NCI-H128 (cell line): ENCODE results near the gene NAT9.

Source experiments
- DNase-seq: peaks from one replicate; lab custom pipeline; 2025; ENCODE audit not compliant: unreplicated experiment; lab: John Stamatoyannopoulos, UW

Gene NAT9

GRCh38 chr17:74731347-74731605, 44.9 kb downstream of the NAT9 start:
- DNase-seq, result no peak

DNA sequence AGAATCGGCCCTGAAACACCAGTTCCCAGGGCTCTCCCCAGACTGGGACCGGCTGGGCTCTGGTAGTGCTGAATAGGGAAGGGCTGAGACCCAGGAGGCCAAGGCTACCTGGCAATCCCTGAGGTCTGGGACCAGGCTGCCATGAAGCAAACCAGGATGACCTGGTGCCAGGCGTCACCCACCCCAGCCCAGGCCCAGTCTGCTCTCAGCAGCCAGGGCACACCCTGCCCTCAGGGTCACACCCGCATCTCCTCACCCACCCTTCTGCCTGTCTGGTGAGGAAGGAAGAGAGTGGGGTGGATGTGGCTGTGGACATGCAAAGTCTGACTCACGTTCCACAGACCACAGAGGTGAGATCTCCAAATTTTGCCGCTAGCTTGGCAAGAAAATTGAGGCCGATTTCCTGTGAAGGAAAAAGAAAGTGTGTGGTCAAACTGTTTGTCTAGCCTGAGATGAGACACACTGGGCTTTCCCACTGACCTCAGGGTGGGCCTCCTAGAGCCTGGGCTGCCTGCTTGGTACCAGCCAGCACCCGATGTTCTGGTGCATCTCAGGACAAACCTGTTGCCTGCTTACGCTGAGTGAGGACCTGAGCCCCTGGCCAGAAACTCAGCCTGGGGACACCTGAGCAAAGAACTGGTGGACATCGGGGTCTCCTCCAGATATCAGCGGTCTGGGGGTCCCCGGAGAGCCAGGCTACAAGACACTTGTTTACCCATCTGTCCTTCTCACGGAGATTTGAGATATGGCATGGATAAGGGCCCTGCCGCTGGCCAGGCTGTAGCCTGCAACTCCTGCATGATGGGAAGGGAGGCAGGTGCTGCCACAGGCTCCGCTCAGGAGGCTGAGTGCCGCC, 45.4 kb downstream of the NAT9 start:
- no peak for DNase-seq

DNA sequence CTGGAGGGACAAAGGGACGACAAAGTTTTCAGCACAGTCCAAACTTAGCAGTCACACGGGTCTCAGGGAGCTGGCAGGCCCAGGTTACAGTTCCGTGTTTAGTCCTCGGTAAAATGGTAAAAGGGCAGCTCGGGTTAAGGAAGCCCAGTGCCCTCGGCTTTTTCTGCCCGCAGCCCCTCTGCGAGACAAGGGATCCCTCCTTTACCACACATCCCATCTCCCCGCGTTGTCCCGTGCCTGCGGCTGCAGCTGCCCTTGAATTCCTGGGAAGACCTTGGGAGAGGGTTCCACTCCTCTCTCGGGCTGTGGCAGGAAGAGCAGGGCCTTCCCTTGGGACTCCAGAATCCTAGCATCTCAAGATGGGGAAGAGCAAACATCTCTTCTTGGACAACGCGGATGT, 46.3 kb downstream of the NAT9 start:
- no peak for DNase-seq

GRCh38 chr17:74729368-74729767, 46.8 kb downstream of the NAT9 start:
- no peak for DNase-seq

DNA sequence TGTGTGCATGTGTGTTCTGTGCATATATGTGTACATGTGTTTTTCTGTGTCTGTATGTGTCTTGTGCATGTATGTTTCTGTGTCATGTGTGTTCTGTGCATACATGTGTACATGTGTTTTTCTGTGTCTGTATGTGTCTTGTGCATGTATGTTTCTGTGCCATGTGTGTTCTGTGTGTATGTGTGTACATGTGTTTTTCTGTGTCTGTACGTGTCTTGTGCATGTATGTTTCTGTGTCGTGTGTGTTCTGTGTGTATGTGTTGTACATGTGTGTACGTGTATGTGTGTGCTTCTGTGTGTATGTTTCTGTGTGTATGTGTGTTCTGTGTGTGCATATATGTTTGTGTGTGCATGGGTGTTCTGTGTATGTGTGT, 47.5 kb downstream of the NAT9 start:
- no peak for DNase-seq

DNA sequence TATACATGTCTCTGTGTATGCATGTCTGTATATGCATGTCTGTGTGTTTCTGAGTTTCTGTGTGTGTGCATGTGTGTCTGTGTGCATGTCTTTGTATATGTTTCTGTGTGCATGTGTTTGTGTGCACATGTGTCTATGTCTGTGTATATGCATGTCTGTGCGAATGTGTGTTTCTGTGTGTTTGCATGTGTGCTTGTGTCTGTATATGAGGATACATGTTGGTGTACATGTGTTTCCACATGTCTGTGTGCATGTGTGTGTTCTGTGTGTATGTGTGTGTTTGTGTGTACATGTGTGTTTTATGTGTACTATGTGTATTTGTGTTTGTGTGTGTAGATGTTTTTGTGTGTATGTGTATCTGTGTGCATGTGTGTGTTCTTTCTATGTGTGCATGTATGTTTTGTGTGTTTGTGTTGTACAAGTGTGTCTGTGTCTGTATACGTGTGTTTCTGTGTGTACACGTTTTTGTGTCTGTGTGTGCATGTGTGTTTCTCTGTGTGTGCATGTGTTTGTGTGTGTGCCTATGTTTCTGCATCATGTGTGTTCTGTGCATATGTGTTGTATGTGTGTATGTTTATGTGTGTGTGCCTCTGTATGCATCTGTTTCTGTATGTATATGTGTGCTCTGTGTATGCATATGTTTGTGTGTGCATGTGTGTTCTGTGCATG, 48.0 kb downstream of the NAT9 start:
- no peak for DNase-seq

- no peak for DNase-seq
Measured at GRCh38 chr17:74725111-74725510, 51.0 kb downstream of the NAT9 start.

DNA sequence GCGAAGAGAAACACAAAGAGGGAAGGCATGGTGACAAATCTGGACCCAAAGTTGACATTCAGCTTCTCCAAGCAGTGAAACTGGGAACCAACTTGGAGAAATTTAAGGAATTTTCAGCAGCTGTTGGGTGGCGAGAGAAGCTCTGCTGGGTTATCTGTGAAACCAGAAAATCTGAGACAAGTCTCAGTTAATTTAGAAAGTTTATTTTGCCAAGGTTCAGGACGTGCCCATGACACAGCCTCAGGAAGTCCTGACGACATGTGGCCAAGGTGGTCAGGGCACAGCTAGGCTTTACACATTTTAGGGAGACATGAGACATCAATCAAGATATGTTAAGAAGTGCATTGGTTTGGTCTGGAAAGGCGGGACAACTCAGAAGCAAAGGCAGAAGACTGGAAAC, 52.3 kb downstream of the NAT9 start:
- no peak for DNase-seq

DNA sequence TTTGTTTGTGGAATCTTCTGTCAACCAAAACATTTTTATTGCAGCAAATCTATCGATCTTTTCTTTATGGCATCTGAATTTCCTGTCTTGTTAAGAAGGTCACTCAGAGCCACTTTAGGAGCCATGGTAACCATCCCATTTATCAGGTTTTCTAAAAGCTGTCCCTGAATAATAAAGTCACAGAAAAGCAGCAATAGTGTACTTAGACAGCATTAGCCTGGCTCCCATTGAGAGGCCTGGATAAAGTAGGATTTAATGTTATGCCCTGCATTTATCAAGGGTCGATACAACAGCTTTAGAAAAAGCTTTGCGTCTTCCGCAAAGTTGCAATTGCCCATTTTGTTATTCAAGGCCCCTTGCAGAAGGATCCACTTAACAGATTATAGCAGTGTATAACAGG, 53.4 kb downstream of the NAT9 start:
- no peak for DNase-seq
